GM19239 (cell line): ENCODE measurements around the gene TROAP.
"Not testable (repeated sequence)": the region's sequence is repeated elsewhere in the genome, so short reads cannot be mapped to it uniquely, and the experiment has no call there.

ENCODE experiments used
- DNase-seq: peaks from one replicate; pipeline ENCODE4 v3.0.0; 2011; ENCODE audit warnings: low spot score; ENCODE audit not compliant: insufficient read length
- FAIRE-seq: peaks from 2 replicates; lab custom pipeline; 2011; peaks lifted over from hg19 to GRCh38; lab: Jason Lieb, UNC

The TROAP gene, protein sequence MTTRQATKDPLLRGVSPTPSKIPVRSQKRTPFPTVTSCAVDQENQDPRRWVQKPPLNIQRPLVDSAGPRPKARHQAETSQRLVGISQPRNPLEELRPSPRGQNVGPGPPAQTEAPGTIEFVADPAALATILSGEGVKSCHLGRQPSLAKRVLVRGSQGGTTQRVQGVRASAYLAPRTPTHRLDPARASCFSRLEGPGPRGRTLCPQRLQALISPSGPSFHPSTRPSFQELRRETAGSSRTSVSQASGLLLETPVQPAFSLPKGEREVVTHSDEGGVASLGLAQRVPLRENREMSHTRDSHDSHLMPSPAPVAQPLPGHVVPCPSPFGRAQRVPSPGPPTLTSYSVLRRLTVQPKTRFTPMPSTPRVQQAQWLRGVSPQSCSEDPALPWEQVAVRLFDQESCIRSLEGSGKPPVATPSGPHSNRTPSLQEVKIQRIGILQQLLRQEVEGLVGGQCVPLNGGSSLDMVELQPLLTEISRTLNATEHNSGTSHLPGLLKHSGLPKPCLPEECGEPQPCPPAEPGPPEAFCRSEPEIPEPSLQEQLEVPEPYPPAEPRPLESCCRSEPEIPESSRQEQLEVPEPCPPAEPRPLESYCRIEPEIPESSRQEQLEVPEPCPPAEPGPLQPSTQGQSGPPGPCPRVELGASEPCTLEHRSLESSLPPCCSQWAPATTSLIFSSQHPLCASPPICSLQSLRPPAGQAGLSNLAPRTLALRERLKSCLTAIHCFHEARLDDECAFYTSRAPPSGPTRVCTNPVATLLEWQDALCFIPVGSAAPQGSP

GRCh38 chr12:49322708-49323523, at the start of gene TROAP:
TROAP (plus strand) TSS chr12:49323255; CDS start chr12:49323609, 354 bp downstream.
- DNase-seq = peak; percentile 94
- peak; percentile 97 for FAIRE-seq

DNA sequence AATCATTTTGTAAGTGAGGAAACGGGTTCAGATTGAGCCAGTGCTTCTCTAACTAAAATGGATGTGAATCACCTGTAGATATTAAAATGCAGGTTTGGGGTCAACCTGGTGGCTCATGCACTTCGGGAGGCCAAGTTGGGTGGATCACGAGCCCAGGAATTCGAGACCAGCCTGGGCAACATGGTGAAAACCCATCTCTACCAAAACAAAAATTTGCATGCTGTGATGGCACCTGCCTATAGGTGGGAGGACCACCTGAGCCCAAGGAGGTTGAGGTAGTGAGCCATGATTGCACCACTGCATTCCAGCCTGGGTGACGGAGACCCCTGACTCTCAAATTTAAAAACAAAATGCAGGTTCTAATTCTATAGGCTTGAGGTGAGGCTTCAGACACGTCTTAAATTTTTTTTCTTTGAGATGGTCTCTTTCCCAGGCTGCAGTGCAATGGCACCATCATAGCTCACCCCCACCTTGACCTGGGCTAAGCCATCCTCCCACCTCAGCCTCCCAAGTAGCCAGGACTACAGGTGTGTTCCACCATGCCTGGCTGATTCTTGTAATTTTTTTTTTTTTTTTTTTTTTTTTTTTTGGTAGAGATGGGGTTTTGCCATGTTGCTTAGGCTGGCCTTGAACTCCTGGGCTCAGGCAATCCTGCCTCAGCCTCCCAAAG, 49.2 kb upstream of the TROAP start:
- no peak for FAIRE-seq
- no peak for DNase-seq

- FAIRE-seq (no peak), DNase-seq (no peak)
Measured at GRCh38 chr12:49274396-49275069, 48.5 kb upstream of the TROAP start.

DNA sequence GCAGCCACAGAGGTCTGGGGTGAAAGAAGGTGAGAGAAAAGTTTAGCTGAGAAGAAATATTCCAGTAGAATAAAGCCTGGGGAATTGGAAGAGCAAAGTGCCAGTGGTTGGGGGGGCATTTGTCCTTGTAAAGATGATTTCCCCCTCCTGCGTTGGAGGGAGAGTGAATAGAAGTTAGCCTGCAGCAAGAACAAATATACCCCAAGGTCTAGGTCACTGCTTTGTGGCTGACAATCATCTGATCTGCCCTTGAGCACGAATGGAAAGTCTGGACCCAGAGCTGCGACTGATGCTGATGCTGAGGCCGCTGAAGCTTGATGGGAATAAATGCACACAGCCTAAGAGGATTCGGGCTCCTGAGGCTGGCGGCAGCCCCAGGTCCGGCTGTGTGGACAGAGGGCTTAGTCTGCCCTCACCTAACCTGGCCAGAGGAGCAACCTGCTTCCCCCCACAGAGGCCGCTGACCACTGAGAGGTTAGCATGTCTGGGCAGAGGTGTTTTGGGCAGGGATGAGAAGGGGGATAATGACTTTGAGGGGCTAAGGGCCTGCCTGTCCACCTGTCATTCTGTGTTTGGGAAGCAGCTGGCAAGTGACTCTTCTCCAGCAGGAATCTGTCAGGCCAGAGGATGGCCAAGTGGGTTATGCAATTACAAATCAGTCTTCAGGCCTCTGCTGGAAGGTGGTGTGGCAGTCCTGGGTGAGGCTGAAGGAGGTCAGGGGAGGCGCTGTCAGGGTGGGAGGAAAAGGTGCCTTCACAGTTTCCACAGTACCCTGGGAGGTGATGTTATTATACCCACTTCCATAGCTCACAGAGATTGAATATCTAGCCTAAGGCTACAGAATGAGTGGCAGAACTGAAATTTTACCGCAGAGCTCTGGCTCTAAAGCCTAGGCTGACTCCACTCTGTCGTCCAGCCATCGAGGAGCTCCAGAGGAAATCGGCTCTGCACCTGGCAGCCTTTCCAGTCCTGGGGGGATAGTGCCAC, 46.5 kb upstream of the TROAP start:
- no peak for DNase-seq
- no peak for FAIRE-seq

DNA sequence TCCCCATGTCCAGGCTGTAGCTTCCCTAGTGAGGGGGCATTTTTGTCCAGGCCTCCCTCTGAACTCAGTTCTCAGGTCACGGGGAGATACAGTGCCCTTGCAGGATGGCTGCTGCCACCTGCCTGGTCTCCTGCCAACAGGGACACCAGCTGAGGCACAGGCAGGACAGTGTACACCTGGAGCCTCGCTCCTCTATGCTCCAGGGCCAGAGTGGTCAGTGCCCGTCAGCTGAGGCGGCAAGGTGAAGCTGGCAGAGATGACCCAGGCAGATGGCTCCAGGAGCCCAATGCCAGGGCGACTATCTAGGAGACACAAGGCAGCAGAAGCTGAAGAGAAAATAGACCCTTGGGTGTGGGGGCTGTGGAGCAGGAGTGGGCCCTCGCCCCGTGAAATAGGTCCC, 45.6 kb upstream of the TROAP start:
- no peak for DNase-seq
- no peak for FAIRE-seq

- no peak for DNase-seq
- no peak for FAIRE-seq
Measured at GRCh38 chr12:49279706-49280159, 43.3 kb upstream of the TROAP start.

- not testable (repeated sequence) for DNase-seq, FAIRE-seq
Measured at GRCh38 chr12:49280545-49280944, 42.5 kb upstream of the TROAP start.

- no peak for FAIRE-seq
- DNase-seq = no peak
Measured at GRCh38 chr12:49282302-49282701, 40.8 kb upstream of the TROAP start.

DNA sequence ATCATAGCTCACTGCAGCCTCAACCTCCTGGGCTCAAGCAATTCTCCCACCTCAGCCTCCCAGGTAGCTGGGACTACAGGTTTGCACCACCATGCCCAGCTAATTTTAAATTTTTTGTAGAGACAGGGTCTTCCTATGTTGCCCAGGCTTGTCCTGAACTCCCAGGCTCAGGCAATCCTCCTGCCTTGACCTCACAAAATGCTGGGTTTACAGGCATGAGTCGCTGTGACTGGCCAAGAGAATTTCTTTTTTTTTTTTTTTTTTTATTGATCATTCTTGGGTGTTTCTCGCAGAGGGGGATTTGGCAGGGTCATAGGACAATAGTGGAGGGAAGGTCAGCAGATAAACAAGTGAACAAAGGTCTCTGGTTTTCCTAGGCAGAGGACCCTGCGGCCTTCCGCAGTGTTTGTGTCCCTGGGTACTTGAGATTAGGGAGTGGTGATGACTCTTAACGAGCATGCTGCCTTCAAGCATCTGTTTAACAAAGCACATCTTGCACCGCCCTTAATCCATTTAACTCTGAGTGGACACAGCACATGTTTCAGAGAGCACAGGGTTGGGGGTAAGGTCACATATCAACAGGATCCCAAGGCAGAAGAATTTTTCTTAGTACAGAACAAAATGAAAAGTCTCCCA, 40.2 kb upstream of the TROAP start:
- DNase-seq, FAIRE-seq: not testable (repeated sequence)

GRCh38 chr12:49283541-49284429, 39.3 kb upstream of the TROAP start:
- FAIRE-seq (no peak), DNase-seq (no peak)

DNA sequence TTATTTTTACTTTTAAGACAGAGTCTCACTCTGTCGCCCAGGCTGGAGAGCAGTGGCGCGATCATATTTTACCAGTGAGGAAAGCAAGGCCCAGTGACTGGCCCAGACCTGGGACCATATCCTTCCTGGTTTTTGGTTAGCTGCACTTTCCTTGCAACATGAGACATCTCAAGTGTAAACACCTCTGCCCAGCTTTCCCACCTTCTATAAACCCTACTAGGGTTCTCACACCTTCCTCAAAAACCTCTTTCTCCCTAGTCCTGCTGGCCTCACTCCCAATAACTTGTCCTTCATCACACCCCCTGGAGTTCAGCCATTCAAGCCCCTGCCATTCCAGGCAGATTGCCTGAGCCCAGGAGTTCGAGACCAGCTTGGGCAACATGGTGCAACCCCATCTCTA, 38.4 kb upstream of the TROAP start:
- no peak for DNase-seq
- FAIRE-seq = no peak

GRCh38 chr12:49287876-49288275, 35.2 kb upstream of the TROAP start:
- FAIRE-seq = no peak
- DNase-seq = no peak

GRCh38 chr12:49288412-49288853, 34.6 kb upstream of the TROAP start:
- FAIRE-seq (peak; percentile 97), DNase-seq (peak; percentile 73)

- DNase-seq (no peak), FAIRE-seq (no peak)
Measured at GRCh38 chr12:49288922-49289555, 34.0 kb upstream of the TROAP start.

DNA sequence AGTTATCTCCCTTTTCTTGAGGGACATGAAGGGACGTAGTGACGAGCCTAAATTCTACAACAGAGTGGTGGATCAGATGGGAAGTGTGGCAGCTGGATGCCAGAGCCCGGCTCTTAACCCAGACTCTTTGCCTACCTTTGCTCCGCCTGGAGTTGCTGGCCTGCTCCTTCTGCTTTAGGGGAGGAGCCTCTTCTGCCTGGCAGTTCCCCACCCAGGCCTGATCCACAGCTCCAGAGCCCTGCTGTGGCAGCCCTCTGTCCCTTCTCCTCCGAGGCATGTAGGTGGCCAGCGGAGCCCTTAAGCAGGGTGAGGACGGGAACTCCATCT, 30.4 kb upstream of the TROAP start:
- no peak for FAIRE-seq
- no peak for DNase-seq
